ENCODE data around the gene MBLAC1.

Gene MBLAC1

GRCh38 chr7:100154651-100155491 lies 28.1 kb downstream of the MBLAC1 start:
- DNase-seq, result no peak

- no peak for DNase-seq
Observed at GRCh38 chr7:100155553-100156317, 29.0 kb downstream of the MBLAC1 start.

- no peak for DNase-seq
Observed at GRCh38 chr7:100156331-100157068, 29.7 kb downstream of the MBLAC1 start.

- no peak for DNase-seq
Observed at GRCh38 chr7:100157069-100157333, 30.2 kb downstream of the MBLAC1 start.

GRCh38 chr7:100157334-100158228 lies 30.8 kb downstream of the MBLAC1 start:
- no peak for DNase-seq

- DNase-seq, result peak; percentile 91
Observed at GRCh38 chr7:100158229-100159098, 31.7 kb downstream of the MBLAC1 start, which contains the start of gene TRAPPC14. Gene TRAPPC14 (minus strand): TSS chr7:100158723. CDS start chr7:100158499, 224 bp downstream.

GRCh38 chr7:100159099-100159623 lies 32.4 kb downstream of the MBLAC1 start:
- DNase-seq, result no peak

GRCh38 chr7:100160067-100160466 lies 33.3 kb downstream of the MBLAC1 start:
- no peak for DNase-seq

GRCh38 chr7:100163006-100163531 lies 36.3 kb downstream of the MBLAC1 start:
- DNase-seq, result no peak

GRCh38 chr7:100163871-100164270 lies 37.1 kb downstream of the MBLAC1 start:
- DNase-seq, result no peak

- peak; percentile 25 to 41 for DNase-seq
Observed at GRCh38 chr7:100166317-100166940, 39.7 kb downstream of the MBLAC1 start.

- DNase-seq, result no peak
Observed at GRCh38 chr7:100166970-100167911, 40.5 kb downstream of the MBLAC1 start.

GRCh38 chr7:100167912-100168323 lies 41.2 kb downstream of the MBLAC1 start:
- no peak for DNase-seq

- no peak for DNase-seq
Observed at GRCh38 chr7:100169147-100169850, 42.5 kb downstream of the MBLAC1 start.

- DNase-seq, result no peak
Observed at GRCh38 chr7:100170101-100170897, 43.5 kb downstream of the MBLAC1 start.

- DNase-seq, result peak in 1 of 2 donors; percentile 30
Observed at GRCh38 chr7:100171087-100171681, 44.4 kb downstream of the MBLAC1 start.

GRCh38 chr7:100171840-100172239 lies 45.1 kb downstream of the MBLAC1 start:
- no peak for DNase-seq

Data from activated CD4-positive, alpha-beta T cell treated with anti-CD3 and anti-CD28 coated beads for 4 hours (primary cell).